IMR-90 (cell line): Measurements from ENCODE around the gene ZNF580. TPM values are rescaled to one million over a fixed set of nuclear protein-coding genes. Genes with fewer than 3 reads are reported as not detected.

Experiments used
- ATAC-seq: fragments of 200-7000 bp; cut with Tn5 transposase; 2 replicates; pipeline ENCODE4 v1.9.1; 2020; ENCODE audit warnings: low read depth, mild to moderate bottlenecking, moderate library complexity
- BruUV-seq: library from RNA; stranded (reverse); fragments of 400-500 nt; replicated peaks from 2 replicates; lab custom pipeline; 2021; lab: Mats Ljungman, UMichigan
- CTCF ChIA-PET: fragments of 300-600 bp; formaldehyde crosslinking; extraction: SDS; loops from one replicate; lab custom pipeline; 2021; ENCODE audit warnings: antibody characterized with exemption; lab: Yijun Ruan, JAX
- POLR2A ChIA-PET: fragments of 300-600 bp; sonication (Branson Sonifier 250); formaldehyde crosslinking; loops from one replicate; lab custom pipeline; 2022; ENCODE audit warnings: antibody characterized with exemption; ENCODE audit not compliant: unreplicated experiment; lab: Charles Lee
- DNase-seq: peaks from one replicate; pipeline ENCODE4 v3.0.0; 2013
- H2AFZ ChIP-seq: replicated peaks from 2 replicates; pipeline ENCODE3; 2013; ENCODE audit warnings: low read length, mild to moderate bottlenecking; ENCODE audit not compliant: poor library complexity
- H2AK5ac ChIP-seq: 2 replicates; pipeline ENCODE4 v1.6.1; 2013; ENCODE audit warnings: low read depth, low read length, inconsistent platforms
- H2AK9ac ChIP-seq: replicated peaks from 2 replicates; pipeline ENCODE3; 2013; ENCODE audit warnings: mild to moderate bottlenecking, low read depth, low read length, moderate library complexity; ENCODE audit not compliant: poor library complexity
- H2BK120ac ChIP-seq: 2 replicates; pipeline ENCODE4 v1.6.1; 2013; ENCODE audit warnings: low read depth, low read length, inconsistent platforms
- H2BK15ac ChIP-seq: 3 replicates; pipeline ENCODE4 v1.6.1; 2013; ENCODE audit warnings: low read depth, low read length, inconsistent platforms
- H2BK20ac ChIP-seq: 2 replicates; pipeline ENCODE4 v1.6.1; 2013; ENCODE audit warnings: low read depth, mild to moderate bottlenecking, inconsistent platforms, low read length, moderate library complexity
- H2BK5ac ChIP-seq: 2 replicates; pipeline ENCODE4 v1.6.1; 2013; ENCODE audit warnings: mild to moderate bottlenecking, low read depth, low read length, inconsistent platforms; ENCODE audit not compliant: poor library complexity, severe bottlenecking
- H3K14ac ChIP-seq: replicated peaks from 2 replicates; pipeline ENCODE4 v1.6.1; 2013; ENCODE audit warnings: low read depth, low read length, inconsistent platforms
- H3K18ac ChIP-seq: 2 replicates; pipeline ENCODE4 v1.6.1; 2013; ENCODE audit warnings: low read depth, low read length, control low read depth
- H3K23ac ChIP-seq: 2 replicates; pipeline ENCODE4 v1.6.1; 2013; ENCODE audit warnings: low read depth, low read length, inconsistent platforms
- H3K27ac ChIP-seq: 2 replicates; pipeline ENCODE4 v1.5.1; 2013; ENCODE audit warnings: mild to moderate bottlenecking, control low read depth, low read length; ENCODE audit not compliant: insufficient read depth
- H3K27me3 ChIP-seq: 2 replicates; pipeline ENCODE4 v1.6.1; 2013; ENCODE audit warnings: low read length; ENCODE audit not compliant: control insufficient read depth, insufficient read depth
- H3K36me3 ChIP-seq: 2 replicates; pipeline ENCODE4 v1.6.1; 2013; ENCODE audit warnings: low read length, mixed read lengths; ENCODE audit not compliant: control insufficient read depth, insufficient read depth
- H3K4ac ChIP-seq: 2 replicates; pipeline ENCODE4 v1.6.1; 2013; ENCODE audit warnings: low read depth, low read length, inconsistent platforms
- H3K4me1 ChIP-seq: 2 replicates; pipeline ENCODE4 v1.6.1; 2013; ENCODE audit warnings: low read length, mixed read lengths; ENCODE audit not compliant: control insufficient read depth, insufficient read depth
- H3K4me2 ChIP-seq: 2 replicates; pipeline ENCODE4 v1.6.1; 2013; ENCODE audit warnings: low read depth, mild to moderate bottlenecking, control low read depth, low read length, moderate library complexity
- H3K4me3 ChIP-seq: 2 replicates; pipeline ENCODE4 v1.5.1; 2013; ENCODE audit warnings: low read depth, mild to moderate bottlenecking, control low read depth, low read length, moderate library complexity; ENCODE audit not compliant: insufficient read depth
- H3K56ac ChIP-seq: 2 replicates; pipeline ENCODE4 v1.6.1; 2013; ENCODE audit warnings: low read length, inconsistent platforms; ENCODE audit not compliant: insufficient read depth; ENCODE audit errors: extremely low read depth
- H3K79me1 ChIP-seq, 2 experiments: 2 replicates each; pipeline ENCODE4 v1.6.1; 2013; ENCODE audit warnings: low read length in 2 of 2, inconsistent platforms in 1 of 2, low read depth in 1 of 2
- H3K9ac ChIP-seq: 2 replicates; pipeline ENCODE4 v1.6.1; 2013; ENCODE audit warnings: low read depth, low read length, control low read depth
- H3K9me1 ChIP-seq: 2 replicates; pipeline ENCODE4 v1.6.1; 2013; ENCODE audit warnings: low read length, inconsistent platforms; ENCODE audit not compliant: insufficient read depth
- H3K9me3 ChIP-seq: 2 replicates; pipeline ENCODE4 v1.6.1; 2013; ENCODE audit warnings: low read length; ENCODE audit not compliant: control insufficient read depth, insufficient read depth
- H4K20me1 ChIP-seq: 2 replicates; pipeline ENCODE4 v1.6.1; 2013; ENCODE audit warnings: low read length, inconsistent platforms; ENCODE audit not compliant: insufficient read depth
- H4K5ac ChIP-seq: 2 replicates; pipeline ENCODE4 v1.6.1; 2013; ENCODE audit warnings: mild to moderate bottlenecking, low read depth, low read length, control low read depth
- H4K8ac ChIP-seq, 2 experiments: 2 replicates each; pipeline ENCODE4 v1.6.1; 2013; ENCODE audit warnings: low read depth in 2 of 2, low read length in 2 of 2, control low read depth in 1 of 2, inconsistent platforms in 1 of 2
- H4K91ac ChIP-seq: 2 replicates; pipeline ENCODE4 v1.6.1; 2013; ENCODE audit warnings: low read depth, low read length, inconsistent platforms; ENCODE audit not compliant: insufficient read depth
- BHLHE40 ChIP-seq: fragments of 150-350 bp; IDR thresholded peaks from 2 replicates; pipeline ENCODE4 v1.6.1; 2016; ENCODE audit warnings: mild to moderate bottlenecking, low read depth, low read length
- CEBPB ChIP-seq: IDR thresholded peaks from 2 replicates; pipeline ENCODE4 v1.6.1; 2012; ENCODE audit warnings: low read depth, low read length, improper control_type of control experiment
- CHD1 ChIP-seq: IDR thresholded peaks from 2 replicates; pipeline ENCODE4 v1.6.1; 2012; ENCODE audit warnings: low read depth, low read length, improper control_type of control experiment
- FOS ChIP-seq: fragments of 150-350 bp; IDR thresholded peaks from 2 replicates; pipeline ENCODE4 v1.6.1; 2016; ENCODE audit warnings: low read depth, low read length
- MAFK ChIP-seq: IDR thresholded peaks from 2 replicates; pipeline ENCODE4 v1.6.1; 2012; ENCODE audit warnings: low read depth, low read length, improper control_type of control experiment
- MAZ ChIP-seq: IDR thresholded peaks from 2 replicates; pipeline ENCODE4 v1.6.1; 2012; ENCODE audit warnings: low read depth, mild to moderate bottlenecking, low read length, improper control_type of control experiment, moderate library complexity, borderline replicate concordance
- MXI1 ChIP-seq: IDR thresholded peaks from 2 replicates; pipeline ENCODE4 v1.6.1; 2012; ENCODE audit warnings: low read depth, mild to moderate bottlenecking, low read length, moderate library complexity, borderline replicate concordance
- POLR2A ChIP-seq: IDR thresholded peaks from 2 replicates; pipeline ENCODE4 v1.6.1; 2012; ENCODE audit warnings: mild to moderate bottlenecking, low read depth, low read length
- RAD21 ChIP-seq: IDR thresholded peaks from 2 replicates; pipeline ENCODE4 v1.6.1; 2012; ENCODE audit warnings: low read length, improper control_type of control experiment
- RCOR1 ChIP-seq: IDR thresholded peaks from 2 replicates; pipeline ENCODE4 v1.6.1; 2012; ENCODE audit warnings: mild to moderate bottlenecking, low read length, improper control_type of control experiment; ENCODE audit not compliant: insufficient replicate concordance
- RFX5 ChIP-seq: IDR thresholded peaks from 2 replicates; pipeline ENCODE4 v1.8.0; 2012; ENCODE audit warnings: low read depth, mild to moderate bottlenecking, low read length, moderate library complexity
- SMC3 ChIP-seq: fragments of 150-350 bp; IDR thresholded peaks from 2 replicates; pipeline ENCODE4 v1.6.1; 2016; ENCODE audit warnings: low read depth, mild to moderate bottlenecking, antibody characterized with exemption, low read length, moderate library complexity
- WGBS, 2 experiments: methylation state at CpG; one replicate each; pipeline versions ENCODE4 v1.1.5 to v1.1.7; 2013; ENCODE audit warnings: missing lambda C conversion rate in 2 of 2; ENCODE audit not compliant: insufficient read length in 1 of 2; ENCODE audit errors: extremely low coverage in 2 of 2; 5-methylcytosine and 5-hydroxymethylcytosine counted together
- dilution Hi-C: fragments of 300-500 bp; cut with HindIII; formaldehyde crosslinking; loops from one replicate; pipeline ENCODE4 v1.14.3; 2018; ENCODE audit warnings: low sequenced_read_pairs; ENCODE audit not compliant: unreplicated experiment
- in situ Hi-C: fragments of 300-500 bp; cut with MboI; formaldehyde crosslinking; loops from 3 replicates; pipeline ENCODE4 v1.14.3; 2019; ENCODE audit warnings: low sequenced_read_pairs, inconsistent platforms, mixed read lengths
- intact Hi-C: fragments of 100-400 bp; cut with micrococcal nuclease; formaldehyde crosslinking; loops from 2 replicates; pipeline ENCODE4 v1.10.0; 2022
- polyA plus RNA-seq, 3 experiments: library from polyadenylated mRNA; depleted of rRNA; stranded (reverse); fragments of >200 nt; gene quantifications; 2 replicates each; pipeline ENCODE4 v1.2.3, GENCODE V29; 2012; ENCODE audit warnings: low replicate concordance in 1 of 3
- total RNA-seq: library from RNA; depleted of rRNA; stranded (reverse); fragments of >200 nt; gene quantifications from 2 replicates; pipeline ENCODE4 v1.2.3, GENCODE V29; 2012
- TF ChIP-seq, protein P1 (sequence below): fragments of 150-350 bp; IDR thresholded peaks from 2 replicates; pipeline ENCODE4 v1.6.1; 2016; ENCODE audit warnings: low read depth, mild to moderate bottlenecking, low read length, moderate library complexity, borderline replicate concordance
- TF ChIP-seq, protein P2 (sequence below): fragments of 150-350 bp; IDR thresholded peaks from 2 replicates; pipeline ENCODE4 v1.6.1; 2017; ENCODE audit warnings: mild to moderate bottlenecking, antibody characterized with exemption, low read length, low read depth
- TF ChIP-seq, protein P3 (sequence below): conservative IDR thresholded peaks from 2 replicates; pipeline ENCODE4 v1.5.1; 2012; ENCODE audit warnings: mild to moderate bottlenecking, low read depth, low read length, improper control_type of control experiment

ZNF580 gene
- total and polyA plus RNA-seq, 2 of the 4 experiments (the other 2 are of a cell fraction): 1.4 to 36.9 TPM

DNA sequence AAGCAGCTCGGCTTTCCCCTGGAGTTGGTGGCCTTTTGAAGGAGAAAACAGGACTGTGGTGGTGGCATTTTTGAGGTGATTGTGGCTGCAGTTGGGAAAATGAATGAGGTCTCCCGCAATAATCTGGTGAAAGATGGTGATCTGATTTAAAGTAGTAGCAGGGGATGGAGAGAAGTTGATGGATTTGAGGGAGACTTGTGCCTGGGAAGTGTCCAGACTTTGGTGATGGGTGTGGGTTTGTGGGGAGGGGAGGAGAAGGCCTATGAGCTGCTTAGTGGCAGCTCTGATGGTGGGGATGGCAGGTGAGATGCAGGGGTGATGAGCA lies 30.2 kb downstream of the ZNF580 start:
- intact Hi-C loops (no loop called here), in situ Hi-C loops (loop anchor here (25.0 kb wide), 2 partner anchors 1209 to 1534 kb away; partner anchors contain the start of genes CDC42EP5, CNOT3 and LENG9), dilution Hi-C loops (no loop called here)
- no peak overlapping the region for H4K91ac ChIP-seq
- H4K20me1 ChIP-seq: peaks cover 71% of the 10 kb centered on the region
- H3K9me3 ChIP-seq: no peaks in the 10 kb centered on the region
- no peak overlapping the region for H2BK15ac ChIP-seq
- no peaks in the 10 kb centered on the region for H3K9me1 ChIP-seq
- no peak overlapping the region for H3K56ac ChIP-seq
- H2BK120ac ChIP-seq: no peak overlapping the region
- no peak overlapping the region for H2AFZ ChIP-seq
- 74% methylated on average over 2 of the region's 2 CpGs; no CpG with 5 or more reads in 1 of the 2 experiments for WGBS, 2 experiments
- H3K79me1 ChIP-seq: peaks cover 22 to 57% of the 10 kb centered on the region in 2 experiments
- no peak overlapping the region for H3K18ac ChIP-seq
- H2AK9ac ChIP-seq: no peak overlapping the region
- H3K36me3 ChIP-seq: peaks cover 50% of the 10 kb centered on the region
- no peak overlapping the region for H3K4me2 ChIP-seq
- H3K9ac ChIP-seq: no peak overlapping the region
- no peak overlapping the region for H3K27ac ChIP-seq
- H3K4me1 ChIP-seq: 0 out of 2 replicates have a peak, but pooled peaks cover 2% of the 10 kb centered on the region
- no peak overlapping the region for H3K23ac ChIP-seq
- no peaks in the 10 kb centered on the region for H3K27me3 ChIP-seq
- H2AK5ac ChIP-seq: no peak overlapping the region
- no TSS peak for BruUV-seq
- no peak overlapping the region for H4K8ac ChIP-seq
- no peak overlapping the region for H2BK5ac ChIP-seq
- ATAC-seq (no peak), DNase-seq (no peak)
- ChIA-PET POLR2A (no interaction called here), CTCF (interaction anchor here (1.1 kb wide), 2 partner anchors 14 to 17 kb away, joined by 3 to 5 read pairs; no protein-coding TSS in a partner anchor)
- H4K5ac ChIP-seq: no peak overlapping the region
- no peak overlapping the region for H3K14ac ChIP-seq
- no peak overlapping the region for H3K4me3 ChIP-seq
- TF ChIP-seq, protein P1, sequence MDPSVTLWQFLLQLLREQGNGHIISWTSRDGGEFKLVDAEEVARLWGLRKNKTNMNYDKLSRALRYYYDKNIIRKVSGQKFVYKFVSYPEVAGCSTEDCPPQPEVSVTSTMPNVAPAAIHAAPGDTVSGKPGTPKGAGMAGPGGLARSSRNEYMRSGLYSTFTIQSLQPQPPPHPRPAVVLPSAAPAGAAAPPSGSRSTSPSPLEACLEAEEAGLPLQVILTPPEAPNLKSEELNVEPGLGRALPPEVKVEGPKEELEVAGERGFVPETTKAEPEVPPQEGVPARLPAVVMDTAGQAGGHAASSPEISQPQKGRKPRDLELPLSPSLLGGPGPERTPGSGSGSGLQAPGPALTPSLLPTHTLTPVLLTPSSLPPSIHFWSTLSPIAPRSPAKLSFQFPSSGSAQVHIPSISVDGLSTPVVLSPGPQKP: no peak
- TF ChIP-seq POLR2A: no peak
- TF ChIP-seq MAFK: no peak
- no peak for TF ChIP-seq FOS
- TF ChIP-seq MAZ: no peak
- TF ChIP-seq CHD1: no peak
- TF ChIP-seq RCOR1: no peak
- TF ChIP-seq BHLHE40: no peak
- no peak for TF ChIP-seq CEBPB
- TF ChIP-seq, protein P2, sequence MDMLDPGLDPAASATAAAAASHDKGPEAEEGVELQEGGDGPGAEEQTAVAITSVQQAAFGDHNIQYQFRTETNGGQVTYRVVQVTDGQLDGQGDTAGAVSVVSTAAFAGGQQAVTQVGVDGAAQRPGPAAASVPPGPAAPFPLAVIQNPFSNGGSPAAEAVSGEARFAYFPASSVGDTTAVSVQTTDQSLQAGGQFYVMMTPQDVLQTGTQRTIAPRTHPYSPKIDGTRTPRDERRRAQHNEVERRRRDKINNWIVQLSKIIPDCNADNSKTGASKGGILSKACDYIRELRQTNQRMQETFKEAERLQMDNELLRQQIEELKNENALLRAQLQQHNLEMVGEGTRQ: no peak
- no peak for TF ChIP-seq RAD21
- no peak for TF ChIP-seq RFX5
- TF ChIP-seq SMC3: no peak
- no peak for TF ChIP-seq MXI1
- TF ChIP-seq, protein P3, sequence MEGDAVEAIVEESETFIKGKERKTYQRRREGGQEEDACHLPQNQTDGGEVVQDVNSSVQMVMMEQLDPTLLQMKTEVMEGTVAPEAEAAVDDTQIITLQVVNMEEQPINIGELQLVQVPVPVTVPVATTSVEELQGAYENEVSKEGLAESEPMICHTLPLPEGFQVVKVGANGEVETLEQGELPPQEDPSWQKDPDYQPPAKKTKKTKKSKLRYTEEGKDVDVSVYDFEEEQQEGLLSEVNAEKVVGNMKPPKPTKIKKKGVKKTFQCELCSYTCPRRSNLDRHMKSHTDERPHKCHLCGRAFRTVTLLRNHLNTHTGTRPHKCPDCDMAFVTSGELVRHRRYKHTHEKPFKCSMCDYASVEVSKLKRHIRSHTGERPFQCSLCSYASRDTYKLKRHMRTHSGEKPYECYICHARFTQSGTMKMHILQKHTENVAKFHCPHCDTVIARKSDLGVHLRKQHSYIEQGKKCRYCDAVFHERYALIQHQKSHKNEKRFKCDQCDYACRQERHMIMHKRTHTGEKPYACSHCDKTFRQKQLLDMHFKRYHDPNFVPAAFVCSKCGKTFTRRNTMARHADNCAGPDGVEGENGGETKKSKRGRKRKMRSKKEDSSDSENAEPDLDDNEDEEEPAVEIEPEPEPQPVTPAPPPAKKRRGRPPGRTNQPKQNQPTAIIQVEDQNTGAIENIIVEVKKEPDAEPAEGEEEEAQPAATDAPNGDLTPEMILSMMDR: no peak
- H3K4ac ChIP-seq: no peak overlapping the region
- H2BK20ac ChIP-seq: no peak overlapping the region
